A549 (cell line): Measurements from ENCODE around the gene KIAA0930. TPM values are rescaled to one million over a fixed set of nuclear protein-coding genes. Genes with fewer than 3 reads are reported as not detected.

Source experiments
- ATAC-seq, 2 experiments: fragments of 200-7000 bp in 1 of 2; fragments of >200 bp in 1 of 2; cut with Nextera tagmentation in 1 of 2; cut with Tn5 transposase in 1 of 2; 3 replicates each; pipeline versions ENCODE4 v1.8.0 to v1.9.1; 2018 to 2020; ENCODE audit warnings: mild to moderate bottlenecking in 1 of 2, moderate library complexity in 1 of 2
- CTCF ChIA-PET: fragments of 300-600 bp; sonication (Branson Sonifier 250); formaldehyde crosslinking; extraction: SDS; loops from one replicate; lab custom pipeline; 2021; ENCODE audit warnings: antibody characterized with exemption, inconsistent platforms; lab: Yijun Ruan, JAX
- POLR2A ChIA-PET: fragments of 350-600 bp; formaldehyde crosslinking; extraction: SDS; loops from one replicate; lab custom pipeline; 2021; ENCODE audit warnings: antibody characterized with exemption, inconsistent platforms; lab: Yijun Ruan, JAX
- DNase-seq, 2 experiments: peaks; one replicate each; pipeline versions ENCODE4 v3.0.0 to v3.0.0-alpha.2; 2011 to 2016; ENCODE audit warnings: low read depth in 1 of 2, low spot score in 1 of 2
- FAIRE-seq: peaks from 2 replicates; lab custom pipeline; 2011; peaks lifted over from hg19 to GRCh38; lab: Jason Lieb, UNC
- H3K27ac ChIP-seq, 2 experiments: fragments of >200 bp; sonication (Bioruptor Twin); formaldehyde crosslinking; 3 replicates each; pipeline ENCODE4 v1.5.1; 2016 to 2017
- H3K4me1 ChIP-seq: fragments of >200 bp; sonication (Bioruptor Twin); formaldehyde crosslinking; 3 replicates; pipeline ENCODE4 v1.6.1; 2016
- H3K4me2 ChIP-seq: fragments of >200 bp; sonication (Bioruptor Twin); formaldehyde crosslinking; 3 replicates; pipeline ENCODE4 v1.6.1; 2016
- H3K4me3 ChIP-seq: fragments of >200 bp; sonication (Bioruptor Twin); formaldehyde crosslinking; 3 replicates; pipeline ENCODE4 v1.5.1; 2016
- H3K9me3 ChIP-seq: fragments of >200 bp; sonication (Bioruptor Twin); formaldehyde crosslinking; 3 replicates; pipeline ENCODE4 v1.6.1; 2016
- CBX8 ChIP-seq: fragments of 200-600 bp; sonication (generic); IDR thresholded peaks from 2 replicates; pipeline ENCODE4 v1.6.1; 2016
- CEBPB ChIP-seq, 2 experiments: fragments of >200 bp in 1 of 2; sonication (Bioruptor Twin) in 1 of 2; formaldehyde crosslinking in 1 of 2; IDR thresholded peaks; 2 replicates each; pipeline ENCODE4 v1.6.1; 2012 to 2016
- EHF ChIP-seq: fragments of 250-450 bp; sonication (Bioruptor Pico); IDR thresholded peaks from 2 replicates; pipeline ENCODE4 v1.5.0; 2020; ENCODE audit warnings: mild to moderate bottlenecking
- FOSB ChIP-seq: fragments of 250-450 bp; sonication (Bioruptor Pico); IDR thresholded peaks from 2 replicates; pipeline ENCODE4 v1.5.0; 2020; ENCODE audit warnings: mild to moderate bottlenecking, moderate library complexity
- GATA3 ChIP-seq: IDR thresholded peaks from 2 replicates; pipeline ENCODE4 v1.6.1; 2012; ENCODE audit warnings: borderline replicate concordance
- HEYL ChIP-seq: fragments of 250-450 bp; sonication (Bioruptor Pico); IDR thresholded peaks from 2 replicates; pipeline ENCODE4 v1.8.0; 2021; ENCODE audit warnings: mild to moderate bottlenecking, moderate library complexity
- HOXA7 ChIP-seq: fragments of 250-450 bp; sonication (Bioruptor Pico); IDR thresholded peaks from 2 replicates; pipeline ENCODE4 v1.5.0; 2020; ENCODE audit warnings: mild to moderate bottlenecking, moderate library complexity
- HOXB13 ChIP-seq: fragments of 250-450 bp; sonication (Bioruptor Pico); IDR thresholded peaks from 2 replicates; pipeline ENCODE4 v1.5.0; 2020; ENCODE audit warnings: low read depth, mild to moderate bottlenecking, moderate library complexity
- HOXB5 ChIP-seq: fragments of 250-450 bp; sonication (Bioruptor Pico); IDR thresholded peaks from 2 replicates; pipeline ENCODE4 v1.5.0; 2020; ENCODE audit warnings: mild to moderate bottlenecking, moderate library complexity
- JUN ChIP-seq, 2 experiments: fragments of >200 bp; sonication (Bioruptor Twin); formaldehyde crosslinking; IDR thresholded peaks; 2 replicates in 1 of 2; 3 replicates in 1 of 2; pipeline ENCODE4 v1.6.1; 2016 to 2017
- KDM1A ChIP-seq: fragments of 200-600 bp; sonication (generic); IDR thresholded peaks from 2 replicates; pipeline ENCODE4 v1.6.1; 2016; ENCODE audit warnings: low read depth, mild to moderate bottlenecking
- MAFK ChIP-seq: fragments of 450-650 bp; IDR thresholded peaks from 2 replicates; pipeline ENCODE4 v1.6.1; 2014; ENCODE audit not compliant: partially characterized antibody
- NPAS2 ChIP-seq: fragments of 250-450 bp; sonication (Bioruptor Pico); IDR thresholded peaks from 2 replicates; pipeline ENCODE4 v1.8.0; 2022; ENCODE audit warnings: mild to moderate bottlenecking, moderate library complexity, borderline replicate concordance
- NR3C1 ChIP-seq: fragments of >200 bp; sonication (Bioruptor Twin); formaldehyde crosslinking; IDR thresholded peaks from 3 replicates; pipeline ENCODE4 v1.6.1; 2017
- PHF8 ChIP-seq: fragments of 200-600 bp; sonication (generic); IDR thresholded peaks from 2 replicates; pipeline ENCODE4 v1.6.1; 2016; ENCODE audit warnings: low read depth, mild to moderate bottlenecking, antibody characterized with exemption, moderate library complexity, borderline replicate concordance
- POLR2A ChIP-seq: IDR thresholded peaks from 2 replicates; pipeline ENCODE4 v1.6.1; 2012; ENCODE audit warnings: mild to moderate bottlenecking, low read length
- RAD21 ChIP-seq, 2 experiments: fragments of >200 bp in 1 of 2; sonication (Bioruptor Twin) in 1 of 2; formaldehyde crosslinking in 1 of 2; IDR thresholded peaks in 1 of 2; conservative IDR thresholded peaks in 1 of 2; 2 replicates in 1 of 2; 3 replicates in 1 of 2; pipeline ENCODE4 v1.6.1; 2012 to 2018; ENCODE audit warnings: inconsistent platforms in 1 of 2
- RARB ChIP-seq: fragments of 250-450 bp; sonication (Bioruptor Pico); IDR thresholded peaks from 2 replicates; pipeline ENCODE4 v1.8.0; 2021; ENCODE audit warnings: mild to moderate bottlenecking, moderate library complexity
- RFX5 ChIP-seq: fragments of 450-650 bp; IDR thresholded peaks from 2 replicates; pipeline ENCODE4 v1.7.1; 2014; ENCODE audit warnings: antibody characterized with exemption, mild to moderate bottlenecking, moderate library complexity
- SREBF2 ChIP-seq: fragments of 450-650 bp; IDR thresholded peaks from 2 replicates; pipeline ENCODE4 v1.6.1; 2014; ENCODE audit warnings: mild to moderate bottlenecking, moderate library complexity
- TFCP2L1 ChIP-seq: fragments of 250-450 bp; sonication (Bioruptor Pico); IDR thresholded peaks from 2 replicates; pipeline ENCODE4 v1.5.0; 2021; ENCODE audit warnings: mild to moderate bottlenecking
- ZSCAN20 ChIP-seq: fragments of 250-450 bp; sonication (Bioruptor Pico); IDR thresholded peaks from 2 replicates; pipeline ENCODE4 v1.8.0; 2022; ENCODE audit warnings: mild to moderate bottlenecking, moderate library complexity
- WGBS: methylation state at CpG from one replicate; pipeline ENCODE4 v1.1.6; 2017; ENCODE audit errors: missing lambda C conversion rate; 5-methylcytosine and 5-hydroxymethylcytosine counted together
- polyA plus RNA-seq, 4 experiments: library from polyadenylated mRNA; depleted of rRNA in 3 of 4; stranded (reverse); fragments of >200 nt; fragmentation: RNase III in 1 of 4; extraction: RNeasy Plus Mini Kit Qiagen cat#74134 plus additional on column Dnase treatment in 1 of 4; gene quantifications; 2 replicates in 3 of 4; 3 replicates in 1 of 4; pipeline ENCODE4 v1.2.3, GENCODE V29; 2011 to 2017
- small RNA-seq, 6 experiments: library from RNA; depleted of rRNA; stranded (forward); fragments of <200 nt; gene quantifications; one replicate each; pipeline ENCODE3, GENCODE V24; 2012
- TF ChIP-seq, protein P1 (sequence below): IDR thresholded peaks from 2 replicates; pipeline ENCODE4 v1.6.1; 2012
- TF ChIP-seq, protein P2 (sequence below): IDR thresholded peaks from 2 replicates; pipeline ENCODE4 v1.6.1; 2012
- TF ChIP-seq, protein P3 (sequence below): fragments of 250-450 bp; sonication (Bioruptor Pico); IDR thresholded peaks from 2 replicates; pipeline ENCODE4 v1.5.0; 2021; ENCODE audit warnings: mild to moderate bottlenecking, moderate library complexity, borderline replicate concordance

The KIAA0930 gene
- polyA plus RNA-seq, 2 of the 4 experiments (the other 2 are of a cell fraction): 47.7 to 60.0 TPM

DNA sequence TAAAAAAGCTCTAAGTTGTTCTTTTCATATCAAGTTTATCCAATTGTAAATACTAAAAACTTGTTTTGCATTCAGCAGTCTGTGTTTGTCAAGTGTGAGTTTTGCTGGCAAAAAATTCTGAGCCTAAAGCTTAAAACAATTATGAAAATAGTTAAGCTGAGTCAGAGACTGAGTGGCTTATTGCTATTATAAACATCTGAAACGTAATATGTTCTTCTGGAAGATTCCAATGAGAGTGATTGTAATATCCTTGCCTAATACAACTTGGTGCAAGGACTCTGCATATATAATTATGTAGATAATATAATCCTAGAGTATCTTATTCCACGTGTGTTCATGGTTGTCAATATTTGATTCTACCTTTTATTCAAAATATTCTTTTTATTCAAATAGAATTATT, 91.0 kb downstream of the KIAA0930 start:
- H3K27ac ChIP-seq: no peak overlapping the region
- 88% methylated on average over 2 of the region's 2 CpGs for WGBS
- ATAC-seq (no peak), FAIRE-seq (no peak), DNase-seq (no peak)
- ChIA-PET POLR2A (no interaction called here), CTCF (interaction anchor here (0.6 to 1.4 kb wide), 3 partner anchors 10 to 172 kb away, joined by 3 read pairs; no protein-coding TSS in a partner anchor)
- peaks cover 6% of the 10 kb centered on the region; the same call in 2 of the 3 replicates for H3K4me1 ChIP-seq
- H3K4me2 ChIP-seq: no peak overlapping the region
- H3K4me3 ChIP-seq: no peak overlapping the region
- TF ChIP-seq RARB (CRISPR knock-in tag): no peak
- TF ChIP-seq HOXB5 (CRISPR knock-in tag): no peak
- TF ChIP-seq FOSB (CRISPR knock-in tag): no peak
- TF ChIP-seq, protein P1, sequence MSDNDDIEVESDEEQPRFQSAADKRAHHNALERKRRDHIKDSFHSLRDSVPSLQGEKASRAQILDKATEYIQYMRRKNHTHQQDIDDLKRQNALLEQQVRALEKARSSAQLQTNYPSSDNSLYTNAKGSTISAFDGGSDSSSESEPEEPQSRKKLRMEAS: no peak
- no peak for TF ChIP-seq PHF8
- TF ChIP-seq, protein P2, sequence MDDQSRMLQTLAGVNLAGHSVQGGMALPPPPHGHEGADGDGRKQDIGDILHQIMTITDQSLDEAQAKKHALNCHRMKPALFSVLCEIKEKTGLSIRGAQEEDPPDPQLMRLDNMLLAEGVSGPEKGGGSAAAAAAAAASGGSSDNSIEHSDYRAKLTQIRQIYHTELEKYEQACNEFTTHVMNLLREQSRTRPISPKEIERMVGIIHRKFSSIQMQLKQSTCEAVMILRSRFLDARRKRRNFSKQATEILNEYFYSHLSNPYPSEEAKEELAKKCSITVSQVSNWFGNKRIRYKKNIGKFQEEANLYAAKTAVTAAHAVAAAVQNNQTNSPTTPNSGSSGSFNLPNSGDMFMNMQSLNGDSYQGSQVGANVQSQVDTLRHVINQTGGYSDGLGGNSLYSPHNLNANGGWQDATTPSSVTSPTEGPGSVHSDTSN: no peak
- TF ChIP-seq SREBF2: no peak
- TF ChIP-seq POLR2A: no peak
- no peak for TF ChIP-seq KDM1A
- no peak for TF ChIP-seq TFCP2L1
- H3K9me3 ChIP-seq: no peaks in the 10 kb centered on the region

DNA sequence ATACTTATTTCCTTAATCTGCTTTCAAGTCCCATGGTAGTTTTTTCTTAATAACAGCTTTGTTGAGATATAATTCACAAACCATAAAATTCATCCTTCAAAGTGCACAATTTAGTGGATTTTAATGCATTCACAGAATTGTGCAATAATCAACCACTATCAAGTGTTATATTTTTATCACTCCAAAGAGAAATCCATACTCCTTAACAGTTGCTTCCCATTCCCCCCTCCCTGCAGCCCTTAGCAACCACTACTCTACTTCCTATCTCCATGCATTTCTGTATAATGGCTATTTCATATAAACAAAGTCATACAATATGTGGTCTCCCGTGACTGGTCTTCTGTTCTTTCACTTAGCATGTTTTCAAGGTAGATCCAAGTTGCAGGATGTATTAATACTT, 95.8 kb downstream of the KIAA0930 start:
- TF ChIP-seq CEBPB (IDR thresholded peaks at IDR 0.05): peak in 1 of 2 experiments; percentile 19; a peak in 1 of 4 replicates
- TF ChIP-seq HEYL (CRISPR knock-in tag): no peak
- H3K9me3 ChIP-seq: peaks cover 5% of the 10 kb centered on the region; the same call in 1 of the 3 replicates
- H3K4me3 ChIP-seq: no peak overlapping the region
- WGBS: 95% methylated on average over 1 of the region's 1 CpG
- no peak overlapping the region for H3K4me2 ChIP-seq
- no peaks in the 10 kb centered on the region for H3K4me1 ChIP-seq
- no peak overlapping the region for H3K27ac ChIP-seq
- FAIRE-seq (no peak), DNase-seq (no peak), ATAC-seq (no peak)
- ChIA-PET CTCF (interaction anchor here (0.9 kb wide), 1 partner anchor 22 kb away, joined by 3 read pairs; no protein-coding TSS in a partner anchor), POLR2A (no interaction called here)

DNA sequence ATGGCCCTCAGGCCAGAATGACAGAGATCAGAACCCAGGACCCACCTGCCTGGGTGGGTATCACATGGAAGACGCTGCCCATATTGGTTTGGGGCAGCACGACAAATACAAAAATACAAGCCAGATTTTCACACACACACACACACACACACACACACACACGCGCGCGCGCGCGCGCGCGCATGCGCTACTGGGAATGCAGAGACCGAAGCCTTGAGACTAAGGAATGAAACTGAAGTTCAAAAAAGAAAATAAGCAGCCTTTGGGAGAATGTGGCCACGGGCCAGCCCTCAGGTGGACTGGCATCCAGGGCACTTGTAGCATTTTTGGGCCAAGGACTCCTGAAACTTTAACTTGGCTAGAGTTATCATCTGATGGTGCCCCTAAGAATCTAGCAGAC, 98.3 kb downstream of the KIAA0930 start:
- no peak for FAIRE-seq

More for the DNA sequence above, 98.3 kb downstream of the KIAA0930 start:
- POLR2A ChIA-PET: no interaction called here
- 64% methylated on average over 15 of the region's 15 CpGs for WGBS
- DNase-seq (no peak), ATAC-seq (no peak)
- Histone ChIP-seq H3K9me3 (peaks cover 5% of the 10 kb centered on the region; the same call in 1 of the 3 replicates), H3K4me1 (no peaks in the 10 kb centered on the region)
- TF ChIP-seq, protein P1: no peak
- TF ChIP-seq HOXA7 (no peak), RFX5 (no peak), CBX8 (no peak), NR3C1 (no peak), HOXB13 (CRISPR knock-in tag) (no peak), CEBPB (IDR thresholded peaks at IDR 0.05) (no peak), ZSCAN20 (no peak), MAFK (no peak), GATA3 (no peak), JUN (IDR thresholded peaks at IDR 0.05) (no peak), HEYL (CRISPR knock-in tag) (no peak), EHF (CRISPR knock-in tag) (no peak), NPAS2 (CRISPR knock-in tag) (no peak), RAD21 (conservative IDR thresholded peaks at IDR 0.05 in 1 of 2, IDR thresholded peaks at IDR 0.05 in 1 of 2) (no peak)
- TF ChIP-seq, protein P3, sequence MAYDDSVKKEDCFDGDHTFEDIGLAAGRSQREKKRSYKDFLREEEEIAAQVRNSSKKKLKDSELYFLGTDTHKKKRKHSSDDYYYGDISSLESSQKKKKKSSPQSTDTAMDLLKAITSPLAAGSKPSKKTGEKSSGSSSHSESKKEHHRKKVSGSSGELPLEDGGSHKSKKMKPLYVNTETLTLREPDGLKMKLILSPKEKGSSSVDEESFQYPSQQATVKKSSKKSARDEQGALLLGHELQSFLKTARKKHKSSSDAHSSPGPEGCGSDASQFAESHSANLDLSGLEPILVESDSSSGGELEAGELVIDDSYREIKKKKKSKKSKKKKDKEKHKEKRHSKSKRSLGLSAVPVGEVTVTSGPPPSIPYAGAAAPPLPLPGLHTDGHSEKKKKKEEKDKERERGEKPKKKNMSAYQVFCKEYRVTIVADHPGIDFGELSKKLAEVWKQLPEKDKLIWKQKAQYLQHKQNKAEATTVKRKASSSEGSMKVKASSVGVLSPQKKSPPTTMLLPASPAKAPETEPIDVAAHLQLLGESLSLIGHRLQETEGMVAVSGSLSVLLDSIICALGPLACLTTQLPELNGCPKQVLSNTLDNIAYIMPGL (CRISPR knock-in tag): no peak
- TF ChIP-seq, all 56 proteins: peak for 0
- Histone ChIP-seq H3K4me2 (no peak overlapping the region), H3K4me3 (no peak overlapping the region), H3K27ac (no peak overlapping the region)
- CTCF ChIA-PET: no interaction called here

Small RNAs within 50 kb of the gene (small RNA-seq; reads per million reads assigned to genes)
- gene MIR1249: 0 to 3.9 (median 0.94) reads per million in 6 experiments

Other genes with a start within 250 kb of the KIAA0930 start
- gene PHF21B, start 230.9 kb downstream of the KIAA0930 start, polyA plus RNA-seq (2011; rRNA removed): 0.60 and 0.70 TPM in 2 replicates
- 0.50 to 0.89 TPM (median 0.86 TPM) in 3 replicates for gene PHF21B, start 230.9 kb downstream of the KIAA0930 start, polyA plus RNA-seq (2017; fragmentation: RNase III; extraction: RNeasy Plus Mini Kit Qiagen cat#74134 plus additional on column Dnase treatment)
- gene NUP50, start 77.0 kb downstream of the KIAA0930 start, polyA plus RNA-seq (2011; rRNA removed): 16.7 and 21.1 TPM in 2 replicates
- gene NUP50, start 77.0 kb downstream of the KIAA0930 start, polyA plus RNA-seq (2017; fragmentation: RNase III; extraction: RNeasy Plus Mini Kit Qiagen cat#74134 plus additional on column Dnase treatment): 24.4 to 25.3 TPM (median 25.0 TPM) in 3 replicates
- gene UPK3A, start 44.1 kb upstream of the KIAA0930 start, polyA plus RNA-seq (2011; rRNA removed): not detected in 2 replicates
- not detected in 3 replicates for gene UPK3A, start 44.1 kb upstream of the KIAA0930 start, polyA plus RNA-seq (2017; fragmentation: RNase III; extraction: RNeasy Plus Mini Kit Qiagen cat#74134 plus additional on column Dnase treatment)
- 15.8 and 16.8 TPM in 2 replicates for gene FAM118A, start 69.0 kb upstream of the KIAA0930 start, polyA plus RNA-seq (2011; rRNA removed)
- 16.4 to 18.1 TPM (median 16.6 TPM) in 3 replicates for gene FAM118A, start 69.0 kb upstream of the KIAA0930 start, polyA plus RNA-seq (2017; fragmentation: RNase III; extraction: RNeasy Plus Mini Kit Qiagen cat#74134 plus additional on column Dnase treatment)
- gene SMC1B, start 172.7 kb upstream of the KIAA0930 start, polyA plus RNA-seq (2011; rRNA removed): not detected in 2 replicates
- gene SMC1B, start 172.7 kb upstream of the KIAA0930 start, polyA plus RNA-seq (2017; fragmentation: RNase III; extraction: RNeasy Plus Mini Kit Qiagen cat#74134 plus additional on column Dnase treatment): 0.03 TPM in 1 of 3 replicates, not detected in the others
- gene RIBC2, start 172.8 kb upstream of the KIAA0930 start, polyA plus RNA-seq (2011; rRNA removed): 2.4 and 3.0 TPM in 2 replicates
- 2.4 to 3.8 TPM (median 3.6 TPM) in 3 replicates for gene RIBC2, start 172.8 kb upstream of the KIAA0930 start, polyA plus RNA-seq (2017; fragmentation: RNase III; extraction: RNeasy Plus Mini Kit Qiagen cat#74134 plus additional on column Dnase treatment)